ENCODE data around the gene ADAMTS4.

- TF ChIP-seq CTCF (IDR thresholded peaks at IDR 0.05; ENCODE audit: low read depth, low read length) (no peak), EZH2phosphoT487 (IDR thresholded peaks at IDR 0.05; ENCODE audit: low read depth) (no peak)
These were observed 23.9 kb downstream of the ADAMTS4 start for GRCh38 chr1:161174911-161175310.

All from OCI-LY3 (cell line).